Suppressor macrophage treated with lipopolysaccharide for 4 hours (primary cell): ENCODE measurements around the gene TTYH2.

Experiments
- DNase-seq: peaks from one replicate; pipeline ENCODE4 v3.0.0-alpha.2; 2020

TTYH2 gene

GRCh38 chr17:74296548-74296936 is 83.2 kb downstream of the TTYH2 start:
- peak; percentile 78 for DNase-seq

- DNase-seq, result no peak
These were observed 84.6 kb downstream of the TTYH2 start for GRCh38 chr17:74297941-74298340.

- no peak for DNase-seq
These were observed 85.4 kb downstream of the TTYH2 start for GRCh38 chr17:74298778-74299177.

GRCh38 chr17:74299226-74300009 is 86.0 kb downstream of the TTYH2 start:
- no peak for DNase-seq

- no peak for DNase-seq
These were observed 89.9 kb downstream of the TTYH2 start for GRCh38 chr17:74303305-74303704.

- no peak for DNase-seq
These were observed 90.8 kb downstream of the TTYH2 start for GRCh38 chr17:74304184-74304583.

- DNase-seq, result no peak
These were observed 92.7 kb downstream of the TTYH2 start for GRCh38 chr17:74305865-74306654.

GRCh38 chr17:74307984-74308773 is 94.8 kb downstream of the TTYH2 start:
- DNase-seq, result no peak

GRCh38 chr17:74309902-74310301 is 96.5 kb downstream of the TTYH2 start:
- DNase-seq, result no peak
